Keratinocyte (primary cell): ENCODE measurements around the gene CYP27B1. TPM values are rescaled to one million over a fixed set of nuclear protein-coding genes. Genes with fewer than 3 reads are reported as not detected.
A peak's percentile ranks its signal among the peaks of the same experiment; 100 is the strongest.
"Not testable (repeated sequence)": the region's sequence is repeated elsewhere in the genome, so short reads cannot be mapped to it uniquely, and the experiment has no call there.

Experiments
- DNase-seq: peaks from one replicate; pipeline ENCODE4 v3.0.0-alpha.2; 2011; ENCODE audit warnings: low read depth, missing footprints, low spot score
- FAIRE-seq: peaks from 2 replicates; lab custom pipeline; 2011; peaks lifted over from hg19 to GRCh38; lab: Jason Lieb, UNC
- H2AFZ ChIP-seq: 2 replicates; pipeline ENCODE4 v1.6.0; 2012; ENCODE audit warnings: low read length, control low read depth, inconsistent platforms; ENCODE audit not compliant: control insufficient read depth
- H3K27ac ChIP-seq: 2 replicates; pipeline ENCODE4 v1.5.1; 2011; ENCODE audit warnings: low read length; ENCODE audit not compliant: control insufficient read depth, insufficient read depth
- H3K27me3 ChIP-seq: 3 replicates; pipeline ENCODE4 v1.6.0; 2011; ENCODE audit warnings: low read length; ENCODE audit not compliant: control insufficient read depth, insufficient read depth; ENCODE audit errors: extremely low read depth
- H3K36me3 ChIP-seq, 2 experiments: 2 replicates in 1 of 2; 3 replicates in 1 of 2; pipeline ENCODE4 v1.5.1; 2011; ENCODE audit warnings: low read length in 2 of 2, mild to moderate bottlenecking in 1 of 2; ENCODE audit not compliant: control insufficient read depth in 2 of 2, insufficient read depth in 2 of 2; ENCODE audit errors: extremely low read depth in 1 of 2
- H3K4me1 ChIP-seq: 3 replicates; pipeline ENCODE4 v1.5.1; 2011; ENCODE audit warnings: low read length; ENCODE audit not compliant: control insufficient read depth, insufficient read depth; ENCODE audit errors: extremely low read depth
- H3K4me2 ChIP-seq: 3 replicates; pipeline ENCODE4 v1.6.0; 2011; ENCODE audit warnings: low read depth, low read length; ENCODE audit not compliant: control insufficient read depth, insufficient read depth; ENCODE audit errors: extremely low read depth
- H3K4me3 ChIP-seq, 3 experiments: fragments of 200-600 bp in 1 of 3; sonication (generic) in 1 of 3; 2 replicates in 2 of 3; 3 replicates in 1 of 3; pipeline ENCODE4 v1.5.1; 2011 to 2016; ENCODE audit warnings: low read length in 3 of 3, mild to moderate bottlenecking in 3 of 3, control low read depth in 2 of 3, inconsistent platforms in 1 of 3, low read depth in 1 of 3, mixed read lengths in 1 of 3, mixed run types in 1 of 3, moderate library complexity in 1 of 3; ENCODE audit not compliant: control insufficient read depth in 2 of 3, insufficient read depth in 2 of 3; ENCODE audit errors: extremely low read depth in 1 of 3
- H3K79me2 ChIP-seq: 2 replicates; pipeline ENCODE4 v1.6.0; 2012; ENCODE audit warnings: low read length; ENCODE audit not compliant: control insufficient read depth, insufficient read depth
- H3K9ac ChIP-seq: 3 replicates; pipeline ENCODE4 v1.6.0; 2011; ENCODE audit warnings: low read length; ENCODE audit not compliant: control insufficient read depth, insufficient read depth; ENCODE audit errors: extremely low read depth
- H3K9me1 ChIP-seq: 3 replicates; pipeline ENCODE4 v1.6.0; 2011; ENCODE audit warnings: low read length; ENCODE audit not compliant: control insufficient read depth, insufficient read depth; ENCODE audit errors: extremely low read depth
- H3K9me3 ChIP-seq: 2 replicates; pipeline ENCODE4 v1.5.1; 2012; ENCODE audit warnings: low read depth, low read length; ENCODE audit not compliant: control insufficient read depth
- H4K20me1 ChIP-seq: 3 replicates; pipeline ENCODE4 v1.6.0; 2011; ENCODE audit warnings: low read length; ENCODE audit not compliant: control insufficient read depth, insufficient read depth; ENCODE audit errors: extremely low read depth
- EZH2 ChIP-seq: IDR thresholded peaks from one replicate; pipeline ENCODE4 v1.6.1; 2012; ENCODE audit warnings: inconsistent platforms, mild to moderate bottlenecking, low read length, moderate library complexity
- dilution Hi-C: fragments of 300-500 bp; cut with MboI; formaldehyde crosslinking; loops from one replicate; pipeline ENCODE4 v1.7.0; 2020; ENCODE audit warnings: low sequenced_read_pairs; ENCODE audit not compliant: extremely low pct_ligation_motif_present
- polyA plus RNA-seq, 5 experiments: library from polyadenylated mRNA; depleted of rRNA in 3 of 5; stranded (reverse) in 3 of 5; stranded (forward) in 1 of 5; unstranded in 1 of 5; fragments of >200 nt; gene quantifications; 1 replicate in 1 of 5; 2 replicates in 3 of 5; 3 replicates in 1 of 5; pipeline versions ENCODE4 v1.2.1 to v1.2.3, GENCODE V29; 2011 to 2012; ENCODE audit warnings: missing spikeins in 2 of 5, low read depth in 1 of 5, low replicate concordance in 1 of 5
- TF ChIP-seq, protein P1 (sequence below), 3 experiments: IDR thresholded peaks in 1 of 3; conservative IDR thresholded peaks in 1 of 3; optimal IDR thresholded peaks in 1 of 3; 2 replicates in 2 of 3; 3 replicates in 1 of 3; pipeline versions ENCODE3 to v1.5.1; 2011; ENCODE audit warnings: low read length in 3 of 3, mild to moderate bottlenecking in 3 of 3, moderate library complexity in 2 of 3, control low read depth in 1 of 3, inconsistent platforms in 1 of 3; ENCODE audit not compliant: insufficient read depth in 2 of 3; ENCODE audit errors: extremely low read depth in 1 of 3

Gene CYP27B1
- polyA plus RNA-seq, 1 donor (not counting 4 experiments of a cell fraction or from before 2014, with no cell fraction given) = 33.6 TPM

DNA sequence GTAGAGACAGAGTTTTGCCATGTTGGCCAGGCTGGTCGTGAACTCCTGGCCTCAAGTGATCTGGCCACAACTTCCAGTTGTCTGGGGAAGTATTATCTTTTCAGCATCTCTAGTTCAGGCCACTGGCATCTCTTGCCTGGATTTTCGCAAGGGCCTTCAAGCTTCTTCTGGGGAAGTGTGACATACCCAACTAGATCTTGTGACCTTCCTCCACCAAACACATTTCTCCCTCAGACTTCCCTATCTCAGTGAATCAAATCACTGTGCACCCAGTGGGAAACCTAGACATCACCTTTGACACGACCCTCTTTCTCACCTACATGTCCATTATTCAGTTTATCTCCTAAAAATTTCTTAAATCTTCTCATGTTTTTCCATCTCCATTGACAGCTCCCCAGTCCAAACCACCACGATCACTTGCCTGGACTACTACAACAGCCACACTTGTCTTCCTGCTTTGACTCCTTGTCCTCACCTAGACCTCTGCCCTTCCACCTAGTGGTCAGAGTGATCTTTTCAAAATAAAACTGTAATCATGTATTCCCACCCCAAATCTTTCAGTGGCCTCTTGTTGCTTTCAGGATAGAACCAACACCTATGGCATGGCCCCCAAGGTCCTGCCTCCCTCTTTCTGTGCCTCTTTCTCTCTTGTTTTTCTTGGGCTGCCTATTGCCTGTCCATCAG lies 8.8 kb upstream of the CYP27B1 start:
- no peak overlapping the region for H2AFZ ChIP-seq
- peaks cover 6 to 12% of the 10 kb centered on the region in 2 experiments for H3K36me3 ChIP-seq
- H3K4me1 ChIP-seq = peaks cover 9% of the 10 kb centered on the region
- no peak overlapping the region for H3K27ac ChIP-seq
- H4K20me1 ChIP-seq = no peaks in the 10 kb centered on the region
- FAIRE-seq (no peak), DNase-seq (no peak)
- no peaks in the 10 kb centered on the region for H3K9me3 ChIP-seq
- H3K9me1 ChIP-seq = no peaks in the 10 kb centered on the region
- H3K9ac ChIP-seq = no peak overlapping the region
- H3K79me2 ChIP-seq = peaks cover 11% of the 10 kb centered on the region
- dilution Hi-C loops = no loop called here
- TF ChIP-seq, protein P1, sequence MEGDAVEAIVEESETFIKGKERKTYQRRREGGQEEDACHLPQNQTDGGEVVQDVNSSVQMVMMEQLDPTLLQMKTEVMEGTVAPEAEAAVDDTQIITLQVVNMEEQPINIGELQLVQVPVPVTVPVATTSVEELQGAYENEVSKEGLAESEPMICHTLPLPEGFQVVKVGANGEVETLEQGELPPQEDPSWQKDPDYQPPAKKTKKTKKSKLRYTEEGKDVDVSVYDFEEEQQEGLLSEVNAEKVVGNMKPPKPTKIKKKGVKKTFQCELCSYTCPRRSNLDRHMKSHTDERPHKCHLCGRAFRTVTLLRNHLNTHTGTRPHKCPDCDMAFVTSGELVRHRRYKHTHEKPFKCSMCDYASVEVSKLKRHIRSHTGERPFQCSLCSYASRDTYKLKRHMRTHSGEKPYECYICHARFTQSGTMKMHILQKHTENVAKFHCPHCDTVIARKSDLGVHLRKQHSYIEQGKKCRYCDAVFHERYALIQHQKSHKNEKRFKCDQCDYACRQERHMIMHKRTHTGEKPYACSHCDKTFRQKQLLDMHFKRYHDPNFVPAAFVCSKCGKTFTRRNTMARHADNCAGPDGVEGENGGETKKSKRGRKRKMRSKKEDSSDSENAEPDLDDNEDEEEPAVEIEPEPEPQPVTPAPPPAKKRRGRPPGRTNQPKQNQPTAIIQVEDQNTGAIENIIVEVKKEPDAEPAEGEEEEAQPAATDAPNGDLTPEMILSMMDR (optimal IDR thresholded peaks at IDR 0.05 in 1 of 3, IDR thresholded peaks at IDR 0.05 in 1 of 3, conservative IDR thresholded peaks at IDR 0.05 in 1 of 3; ENCODE audit: extremely low read depth in 1 of 3, insufficient read depth in 2 of 3, low read length in 3 of 3) = peak in 1 of 3 experiments; percentile 23
- no peak for TF ChIP-seq EZH2
- H3K27me3 ChIP-seq = no peaks in the 10 kb centered on the region
- H3K4me2 ChIP-seq = no peak overlapping the region
- H3K4me3 ChIP-seq = no peak overlapping the region

DNA sequence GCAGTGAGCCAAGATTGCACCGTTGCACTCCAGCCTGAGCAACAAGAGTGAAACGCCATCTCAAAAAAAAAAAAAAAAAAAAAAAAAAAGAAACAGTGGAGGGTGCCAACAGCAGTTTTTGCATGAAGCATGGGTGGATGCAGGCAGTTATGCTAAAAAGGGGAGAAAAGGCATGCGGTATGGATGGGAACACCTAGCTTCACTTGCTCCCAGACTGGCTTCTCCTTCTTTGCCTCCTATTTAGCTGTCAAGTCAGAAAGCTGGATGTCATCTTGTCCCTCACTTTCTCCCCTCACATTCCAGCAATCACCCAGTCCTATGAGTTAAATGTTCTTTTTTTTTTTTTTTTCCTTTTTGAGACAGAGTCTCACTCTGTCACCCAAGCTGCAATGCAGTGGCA lies 8.2 kb upstream of the CYP27B1 start:
- peaks cover 12% of the 10 kb centered on the region for H3K4me1 ChIP-seq

DNA sequence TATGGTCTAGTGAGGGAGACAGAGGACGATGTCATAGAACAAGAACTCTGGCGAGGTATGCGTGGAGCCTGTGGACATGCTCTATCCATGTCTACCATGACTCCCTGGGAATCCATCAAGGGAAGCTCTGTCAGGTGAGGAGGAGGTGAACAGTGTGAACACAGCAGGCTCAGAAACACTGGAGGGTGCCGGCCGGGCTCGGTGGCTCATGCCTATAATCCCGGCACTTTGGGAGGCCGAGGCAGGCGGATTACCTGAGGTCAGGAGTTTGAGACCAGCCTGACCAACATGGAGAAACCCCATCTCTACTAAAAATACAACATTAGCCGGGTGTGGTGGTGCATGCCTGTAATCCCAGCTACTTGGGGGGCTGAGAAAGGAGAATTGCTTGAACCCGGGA lies 7.8 kb upstream of the CYP27B1 start:
- H3K4me2 ChIP-seq, DNase-seq, H3K36me3 ChIP-seq, H3K9ac ChIP-seq, dilution Hi-C loops, FAIRE-seq, H3K9me3 ChIP-seq, H4K20me1 ChIP-seq, H2AFZ ChIP-seq, H3K4me3 ChIP-seq, H3K27ac ChIP-seq, H3K9me1 ChIP-seq, H3K27me3 ChIP-seq: not testable (repeated sequence)
- Histone ChIP-seq H3K4me1 (peaks cover 12% of the 10 kb centered on the region), H3K79me2 (peaks cover 19% of the 10 kb centered on the region)

More for the DNA sequence above, 8.2 kb upstream of the CYP27B1 start:
- no peak for DNase-seq
- no peak for FAIRE-seq
- Histone ChIP-seq H2AFZ (no peak overlapping the region), H3K4me3 (no peak overlapping the region), H3K27ac (no peak overlapping the region), H3K9me3 (no peaks in the 10 kb centered on the region), H3K9me1 (no peaks in the 10 kb centered on the region), H3K9ac (no peak overlapping the region), H3K4me2 (no peak overlapping the region), H3K36me3 (peaks cover 9 to 10% of the 10 kb centered on the region in 2 experiments), H3K27me3 (no peaks in the 10 kb centered on the region), H4K20me1 (no peaks in the 10 kb centered on the region), H3K79me2 (peaks cover 15% of the 10 kb centered on the region)
- TF ChIP-seq, protein P1 (optimal IDR thresholded peaks at IDR 0.05 in 1 of 3, IDR thresholded peaks at IDR 0.05 in 1 of 3, conservative IDR thresholded peaks at IDR 0.05 in 1 of 3; ENCODE audit: extremely low read depth in 1 of 3, insufficient read depth in 2 of 3, low read length in 3 of 3) = no peak
- TF ChIP-seq EZH2 = no peak
- dilution Hi-C loops = no loop called here
